Measurements from ENCODE around the gene FDPS. TPM values are rescaled to one million over a fixed set of nuclear protein-coding genes. Genes with fewer than 3 reads are reported as not detected.
"Not testable (repeated sequence)": the region's sequence is repeated elsewhere in the genome, so short reads cannot be mapped to it uniquely, and the experiment has no call there.

Gene FDPS
- total RNA-seq, 2 experiments from 2014 or later: 255 to 354 TPM

- no peaks in the 10 kb centered on the region for H3K27me3 Mint-ChIP-seq
- intact Hi-C loops (cut with DNase I, micrococcal nuclease): loop anchor here (1.0 to 10.0 kb wide), 11 partner anchors 63 to 652 kb away; partner anchors contain the start of genes MTX1 (in 2 of the 2), ARHGEF2 (in 1 of the 2), DAP3 (in 1 of the 2) and ENTREP3 (in 1 of the 2)
- ChIA-PET POLR2A (no interaction called here), CTCF (interaction anchor here (0.6 to 6.1 kb wide), 6 partner anchors 14 to 1094 kb away, joined by 3 to 79 read pairs (median 4); no protein-coding TSS in a partner anchor)
- DNase-seq (peak; percentile 47), ATAC-seq (no peak)
- H3K36me3 Mint-ChIP-seq (ENCODE audit: low read depth): peaks cover 9% of the 10 kb centered on the region
- no peak overlapping the region for H3K27ac Mint-ChIP-seq
- H3K4me3 Mint-ChIP-seq: peak overlapping the region; percentile 76
- no peaks in the 10 kb centered on the region for H3K9me3 Mint-ChIP-seq (ENCODE audit: low read depth)
- H3K4me1 Mint-ChIP-seq: peaks cover 33% of the 10 kb centered on the region
Measured at GRCh38 chr1:155324717-155325602, 16.3 kb downstream of the FDPS start.

- Mint-ChIP-seq H3K27me3 (no peaks in the 10 kb centered on the region), H3K36me3 (ENCODE audit: low read depth) (peaks cover 10% of the 10 kb centered on the region), H3K9me3 (ENCODE audit: low read depth) (no peaks in the 10 kb centered on the region), H3K4me1 (peaks cover 27% of the 10 kb centered on the region), H3K27ac (no peak overlapping the region), H3K4me3 (peak overlapping the region; percentile 76)
- intact Hi-C loops (cut with DNase I, micrococcal nuclease): loop anchor here in 1 of 2 experiments (10.0 kb wide), 1 partner anchor 269 kb away; no protein-coding TSS in a partner anchor
- ATAC-seq (no peak), DNase-seq (no peak)
- ChIA-PET POLR2A (no interaction called here), CTCF (interaction anchor here (6.1 kb wide), 1 partner anchor 75 kb away, joined by 79 read pairs; no protein-coding TSS in a partner anchor)
Measured at GRCh38 chr1:155325603-155325893, 16.9 kb downstream of the FDPS start.

- Mint-ChIP-seq H3K36me3 (ENCODE audit: low read depth) (peaks cover 13% of the 10 kb centered on the region), H3K4me1 (peaks cover 23% of the 10 kb centered on the region), H3K27me3 (no peaks in the 10 kb centered on the region), H3K9me3 (ENCODE audit: low read depth) (no peaks in the 10 kb centered on the region), H3K4me3 (peak overlapping the region; percentile 76), H3K27ac (no peak overlapping the region)
- ChIA-PET CTCF (interaction anchor here (1.0 kb wide), 1 partner anchor 75 kb away, joined by 3 read pairs; no protein-coding TSS in a partner anchor), POLR2A (no interaction called here)
- intact Hi-C loops (cut with DNase I, micrococcal nuclease): loop anchor here in 1 of 2 experiments (10.0 kb wide), 1 partner anchor 269 kb away; no protein-coding TSS in a partner anchor
- no peak for ATAC-seq
- peak; percentile 6 for DNase-seq
Measured at GRCh38 chr1:155326020-155326526, 17.4 kb downstream of the FDPS start.

GRCh38 chr1:155326631-155327037 is 18.0 kb downstream of the FDPS start:
- no peak overlapping the region for H3K4me3 Mint-ChIP-seq
- no peak overlapping the region for H3K27ac Mint-ChIP-seq
- ChIA-PET CTCF (interaction anchor here (1.0 kb wide), 1 partner anchor 76 kb away, joined by 3 read pairs; no protein-coding TSS in a partner anchor), POLR2A (no interaction called here)
- H3K36me3 Mint-ChIP-seq (ENCODE audit: low read depth): peaks cover 14% of the 10 kb centered on the region
- ATAC-seq: no peak
- no peak for DNase-seq
- no peaks in the 10 kb centered on the region for H3K27me3 Mint-ChIP-seq
- H3K4me1 Mint-ChIP-seq: peaks cover 18% of the 10 kb centered on the region
- H3K9me3 Mint-ChIP-seq (ENCODE audit: low read depth): no peaks in the 10 kb centered on the region
- intact Hi-C loops (cut with DNase I, micrococcal nuclease): loop anchor here in 1 of 2 experiments (10.0 kb wide), 1 partner anchor 268 kb away; no protein-coding TSS in a partner anchor

- H3K4me1 Mint-ChIP-seq: peaks cover 8% of the 10 kb centered on the region
- H3K36me3 Mint-ChIP-seq (ENCODE audit: low read depth): peaks cover 14% of the 10 kb centered on the region
- ChIA-PET POLR2A (no interaction called here), CTCF (interaction anchor here (0.6 to 1.8 kb wide), 4 partner anchors 17 to 77 kb away, joined by 3 to 4 read pairs (median 4); partner anchors contain the start of gene HCN3)
- intact Hi-C loops (cut with DNase I, micrococcal nuclease): loop anchor here in 1 of 2 experiments (10.0 kb wide), 1 partner anchor 267 kb away; no protein-coding TSS in a partner anchor
- no peak overlapping the region for H3K27ac Mint-ChIP-seq
- no peaks in the 10 kb centered on the region for H3K27me3 Mint-ChIP-seq
- H3K9me3 Mint-ChIP-seq (ENCODE audit: low read depth): no peaks in the 10 kb centered on the region
- no peak overlapping the region for H3K4me3 Mint-ChIP-seq
- ATAC-seq (no peak), DNase-seq (no peak)
Measured at GRCh38 chr1:155327981-155328380, 19.3 kb downstream of the FDPS start.

- ATAC-seq; H3K4me3 Mint-ChIP-seq; H3K27me3 Mint-ChIP-seq; DNase-seq; H3K4me1 Mint-ChIP-seq; POLR2A ChIA-PET; H3K9me3 Mint-ChIP-seq (ENCODE audit: low read depth); H3K27ac Mint-ChIP-seq: not testable (repeated sequence)
- H3K36me3 Mint-ChIP-seq (ENCODE audit: low read depth): peaks cover 16% of the 10 kb centered on the region
- intact Hi-C loops (cut with DNase I, micrococcal nuclease): loop anchor here in 1 of 2 experiments (10.0 kb wide), 1 partner anchor 266 kb away; no protein-coding TSS in a partner anchor
- CTCF ChIA-PET: interaction anchor here (1.8 kb wide), 1 partner anchor 78 kb away, joined by 4 read pairs; no protein-coding TSS in a partner anchor
Measured at GRCh38 chr1:155328856-155329255, 20.2 kb downstream of the FDPS start.

- ATAC-seq: no peak
Measured at GRCh38 chr1:155329980-155330598, 21.4 kb downstream of the FDPS start.

GRCh38 chr1:155334962-155335361 is 26.3 kb downstream of the FDPS start:
- no peak overlapping the region for H3K4me3 Mint-ChIP-seq
- CTCF ChIA-PET: interaction anchor here (0.7 to 2.4 kb wide), 4 partner anchors 14 to 206 kb away, joined by 3 to 9 read pairs (median 3); no protein-coding TSS in a partner anchor
- intact Hi-C loops (cut with DNase I, micrococcal nuclease): no loop called here
- H3K9me3 Mint-ChIP-seq (ENCODE audit: low read depth): no peaks in the 10 kb centered on the region
- H3K4me1 Mint-ChIP-seq: peaks cover 6% of the 10 kb centered on the region
- H3K27me3 Mint-ChIP-seq: no peaks in the 10 kb centered on the region
- no peak overlapping the region for H3K27ac Mint-ChIP-seq
- H3K36me3 Mint-ChIP-seq (ENCODE audit: low read depth): peaks cover 40% of the 10 kb centered on the region
- ATAC-seq (no peak), DNase-seq (no peak)
- POLR2A ChIA-PET: no interaction called here

More at GRCh38 chr1:155329980-155330598, 21.4 kb downstream of the FDPS start:
- H3K9me3 Mint-ChIP-seq (ENCODE audit: low read depth): no peaks in the 10 kb centered on the region
- ChIA-PET POLR2A (no interaction called here), CTCF (no interaction called here)
- DNase-seq: no peak
- no peaks in the 10 kb centered on the region for H3K27me3 Mint-ChIP-seq
- H3K4me3 Mint-ChIP-seq: no peak overlapping the region
- peaks cover 19% of the 10 kb centered on the region for H3K36me3 Mint-ChIP-seq (ENCODE audit: low read depth)
- peaks cover 8% of the 10 kb centered on the region for H3K4me1 Mint-ChIP-seq
- no peak overlapping the region for H3K27ac Mint-ChIP-seq
- intact Hi-C loops (cut with DNase I, micrococcal nuclease): loop anchor here in 1 of 2 experiments (10.0 kb wide), 1 partner anchor 265 kb away; no protein-coding TSS in a partner anchor

GRCh38 chr1:155339515-155340097 is 30.9 kb downstream of the FDPS start:
- CTCF ChIA-PET: interaction anchor here (0.7 to 1.1 kb wide), 2 partner anchors 16 to 294 kb away, joined by 3 to 6 read pairs; no protein-coding TSS in a partner anchor
- no peak overlapping the region for H3K27ac Mint-ChIP-seq
- H3K9me3 Mint-ChIP-seq (ENCODE audit: low read depth): no peaks in the 10 kb centered on the region
- peaks cover 6% of the 10 kb centered on the region for H3K4me1 Mint-ChIP-seq
- H3K36me3 Mint-ChIP-seq (ENCODE audit: low read depth): peaks cover 44% of the 10 kb centered on the region
- ATAC-seq: no peak
- H3K4me3 Mint-ChIP-seq: no peak overlapping the region
- POLR2A ChIA-PET: no interaction called here
- H3K27me3 Mint-ChIP-seq: no peaks in the 10 kb centered on the region
- intact Hi-C loops (cut with DNase I, micrococcal nuclease): no loop called here
- no peak for DNase-seq

- ChIA-PET POLR2A (no interaction called here), CTCF (interaction anchor here (0.6 to 1.7 kb wide), 2 partner anchors 92 to 464 kb away, joined by 3 to 4 read pairs; no protein-coding TSS in a partner anchor)
- peaks cover 42% of the 10 kb centered on the region for H3K36me3 Mint-ChIP-seq (ENCODE audit: low read depth)
- no peaks in the 10 kb centered on the region for H3K9me3 Mint-ChIP-seq (ENCODE audit: low read depth)
- peaks cover 4% of the 10 kb centered on the region for H3K4me1 Mint-ChIP-seq
- H3K4me3 Mint-ChIP-seq: no peak overlapping the region
- intact Hi-C loops (cut with DNase I, micrococcal nuclease): no loop called here
- no peaks in the 10 kb centered on the region for H3K27me3 Mint-ChIP-seq
- DNase-seq (no peak), ATAC-seq (no peak)
- no peak overlapping the region for H3K27ac Mint-ChIP-seq
Measured at GRCh38 chr1:155342842-155343241, 34.2 kb downstream of the FDPS start.

Data from activated CD4-positive, alpha-beta T cell treated with anti-CD3 and anti-CD28 coated beads for 36 hours (primary cell).